ENCODE data around the gene CCT6A. TPM values are rescaled to one million over a fixed set of nuclear protein-coding genes. Genes with fewer than 3 reads are reported as not detected.
"Not testable (repeated sequence)": the region's sequence is repeated elsewhere in the genome, so short reads cannot be mapped to it uniquely, and the experiment has no call there.

CCT6A gene
- polyA plus RNA-seq, 3 donors, result 206 to 245 (median 233) TPM

DNA sequence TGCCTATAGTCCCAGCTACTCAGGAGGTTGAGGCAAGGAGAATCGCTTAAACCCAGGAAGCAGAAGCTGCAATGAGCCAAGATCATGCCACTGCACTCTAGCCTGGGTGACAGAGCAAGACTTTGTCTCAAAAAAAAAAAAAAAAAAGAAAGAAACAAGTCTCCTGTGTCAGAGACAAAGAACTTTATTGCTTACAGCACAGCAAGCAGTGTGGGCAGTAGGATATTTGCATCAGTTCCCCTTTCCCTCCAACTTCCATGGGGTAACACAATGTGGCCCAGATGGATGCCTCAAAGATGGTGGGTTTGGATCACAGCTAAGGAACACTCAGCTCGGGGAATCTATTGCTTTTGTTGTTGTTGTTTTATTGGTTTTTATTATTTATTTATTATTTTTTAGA lies 5.8 kb upstream of the CCT6A start:
- DNase-seq (ENCODE audit: extremely low read depth in 1 of 11, low read depth in 9 of 11, low spot score in 4 of 11), result not testable (repeated sequence)

DNA sequence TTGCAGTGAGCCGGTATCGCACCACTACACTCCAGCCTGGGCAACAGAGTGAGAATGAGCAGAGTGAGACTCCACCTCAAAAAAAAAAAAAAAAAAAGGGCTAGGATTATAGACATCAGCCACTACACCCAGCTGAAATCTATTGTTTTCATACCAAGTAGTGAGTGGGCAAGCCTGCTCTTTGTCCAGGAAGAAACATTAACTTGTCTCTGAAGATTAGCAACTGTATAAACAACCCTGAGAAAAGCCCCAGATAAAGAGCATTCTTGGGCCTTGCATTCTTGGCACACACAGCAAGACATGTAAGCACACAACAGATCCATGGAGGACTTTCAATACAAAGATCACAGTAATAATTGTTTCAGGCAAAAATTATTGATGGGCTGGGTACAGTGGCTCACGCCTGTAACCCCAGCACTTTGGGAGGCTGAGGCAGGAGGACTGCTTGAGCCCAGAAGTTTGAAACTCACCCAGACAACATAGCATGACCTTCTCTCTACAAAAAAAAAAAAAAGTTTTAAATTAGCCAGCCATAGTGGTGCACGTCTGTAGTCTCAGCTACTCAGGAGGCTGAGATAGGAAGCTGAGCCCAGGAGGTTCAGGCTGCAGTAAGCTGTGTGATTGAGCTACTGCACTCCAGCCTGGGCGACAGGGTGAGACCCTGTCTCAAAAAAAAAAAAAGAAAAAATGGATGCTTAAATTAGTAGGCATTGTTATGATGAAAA lies 4.7 kb upstream of the CCT6A start:
- peak in 1 of 11 donors; percentile 54 for DNase-seq (ENCODE audit: extremely low read depth in 1 of 11, low read depth in 9 of 11, low spot score in 4 of 11)

DNA sequence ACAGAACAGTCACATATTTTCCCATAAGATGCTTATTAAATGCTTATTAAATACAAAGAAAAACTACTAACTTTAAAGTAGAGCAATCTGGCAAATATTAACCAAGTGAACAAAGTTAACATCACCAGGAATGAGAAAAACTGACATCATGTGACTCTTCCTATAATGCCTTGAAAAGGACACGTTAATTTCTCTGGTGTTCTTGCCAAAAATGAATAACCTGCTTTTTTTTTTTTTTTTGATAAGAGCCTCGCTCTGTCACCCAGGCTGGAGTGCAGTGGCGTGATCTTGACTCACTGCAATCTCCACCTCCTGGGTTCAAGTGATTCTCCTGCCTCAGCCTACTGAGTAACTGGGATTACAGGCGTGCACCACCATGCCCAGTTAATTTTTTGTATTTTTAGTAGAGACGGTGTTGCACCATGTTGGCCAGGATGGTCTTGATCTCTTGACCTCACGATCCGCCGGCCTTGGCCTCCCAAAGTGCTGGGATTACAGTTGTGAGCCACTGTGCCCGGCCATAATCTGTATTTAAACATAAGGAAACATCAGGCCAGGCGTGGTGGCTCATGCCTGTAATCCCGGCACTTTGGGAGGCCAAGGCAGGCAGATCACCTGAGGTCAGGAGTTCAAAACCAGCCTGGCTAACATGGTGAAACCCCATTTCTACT lies 4.0 kb upstream of the CCT6A start:
- DNase-seq (ENCODE audit: extremely low read depth in 1 of 11, low read depth in 9 of 11, low spot score in 4 of 11), result not testable (repeated sequence)

DNA sequence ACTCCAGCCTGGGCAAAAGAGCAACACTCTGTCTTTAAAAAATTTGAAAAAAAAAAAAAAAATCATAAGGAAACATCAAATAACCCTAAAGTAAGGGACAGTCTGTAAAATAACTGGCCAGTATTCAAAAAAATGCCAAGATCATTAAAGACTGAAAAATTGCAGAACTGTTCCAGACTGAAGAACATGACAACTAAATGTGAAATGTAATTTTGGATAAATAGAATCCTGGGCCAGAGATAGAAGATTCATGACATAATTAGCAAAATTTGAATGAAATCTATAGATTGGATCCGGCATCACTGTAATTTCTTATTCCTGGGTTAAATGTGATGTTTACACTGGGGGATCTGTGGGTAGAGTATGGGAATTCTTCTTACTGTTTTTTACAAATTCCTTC lies 3.3 kb upstream of the CCT6A start:
- DNase-seq (ENCODE audit: extremely low read depth in 1 of 11, low read depth in 9 of 11, low spot score in 4 of 11), result no peak

DNA sequence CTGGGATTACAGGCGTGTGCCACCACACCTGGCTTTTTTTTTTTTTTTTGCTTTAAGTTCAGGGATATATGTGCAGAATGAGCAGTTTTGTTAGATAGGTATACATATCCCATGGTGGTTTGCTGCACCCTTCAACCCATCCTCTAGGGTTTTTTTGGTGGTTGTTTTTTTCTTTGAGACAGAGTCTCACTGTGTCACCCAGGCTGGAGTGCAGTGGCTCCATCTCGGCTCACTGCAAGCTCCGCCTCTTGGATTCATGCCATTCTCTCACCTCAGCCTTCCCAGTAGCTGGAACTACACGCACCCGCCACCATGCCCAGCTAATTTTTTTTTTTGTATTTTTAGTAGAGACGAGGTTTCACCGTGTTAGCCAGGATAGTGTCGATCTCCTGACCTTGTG lies 2.8 kb upstream of the CCT6A start:
- DNase-seq (ENCODE audit: extremely low read depth in 1 of 11, low read depth in 9 of 11, low spot score in 4 of 11), result not testable (repeated sequence)

DNA sequence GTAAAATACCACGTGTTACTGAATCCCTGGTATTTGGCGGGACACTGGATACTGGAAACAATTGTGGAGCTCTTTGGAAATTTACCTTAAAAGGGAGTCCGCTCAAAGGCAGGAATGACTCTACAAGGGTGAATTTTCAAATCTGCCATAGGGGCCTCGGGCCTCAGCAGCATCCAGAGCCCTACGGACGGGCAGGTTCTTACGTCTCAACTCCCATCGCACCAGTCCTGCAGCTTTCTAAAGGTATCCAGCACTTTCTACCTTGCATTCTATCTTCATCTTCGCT lies 569 bp upstream of the CCT6A start:
- no peak for DNase-seq (ENCODE audit: extremely low read depth in 1 of 11, low read depth in 9 of 11, low spot score in 4 of 11)

DNA sequence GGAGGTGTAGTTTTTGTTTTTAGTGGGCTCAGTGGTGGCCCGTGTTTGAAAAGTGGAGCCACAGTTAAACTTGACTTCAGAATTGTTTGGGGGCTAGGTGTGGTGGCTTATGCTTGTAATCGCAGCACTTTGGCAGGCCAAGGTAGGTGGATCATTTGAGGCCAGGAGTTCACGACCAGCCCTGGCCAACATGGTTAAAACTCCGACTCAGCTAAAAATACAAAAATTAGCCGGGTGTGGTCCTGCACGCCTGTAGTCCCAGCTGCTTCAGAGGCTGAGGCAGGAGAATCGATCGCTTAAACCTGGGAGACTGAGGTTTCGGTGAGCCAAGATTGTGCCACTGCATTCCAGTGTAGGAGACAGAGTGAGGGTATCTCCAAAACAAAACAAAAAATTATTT lies 1.8 kb downstream of the CCT6A start:
- DNase-seq (ENCODE audit: extremely low read depth in 1 of 11, low read depth in 9 of 11, low spot score in 4 of 11), result no peak

DNA sequence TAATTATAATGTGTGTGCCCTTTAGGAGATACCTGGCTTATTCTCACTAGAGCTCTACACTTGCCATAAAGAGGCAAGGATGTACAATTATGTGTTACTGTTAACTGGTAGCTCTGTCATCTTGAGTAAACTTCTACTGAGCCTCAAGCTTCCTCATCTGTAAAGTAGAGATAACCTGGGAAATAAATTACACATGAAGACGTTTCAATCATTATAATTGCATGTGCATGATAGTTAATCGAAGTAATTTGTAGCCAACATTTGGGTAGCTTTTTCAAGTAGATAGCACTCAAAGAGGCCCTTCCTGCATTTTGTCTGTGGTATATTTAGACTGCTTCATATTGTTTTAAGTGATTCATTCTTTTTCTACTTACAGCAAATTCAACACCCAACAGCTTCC lies 2.4 kb downstream of the CCT6A start:
- DNase-seq (ENCODE audit: extremely low read depth in 1 of 11, low read depth in 9 of 11, low spot score in 4 of 11), result no peak

DNA sequence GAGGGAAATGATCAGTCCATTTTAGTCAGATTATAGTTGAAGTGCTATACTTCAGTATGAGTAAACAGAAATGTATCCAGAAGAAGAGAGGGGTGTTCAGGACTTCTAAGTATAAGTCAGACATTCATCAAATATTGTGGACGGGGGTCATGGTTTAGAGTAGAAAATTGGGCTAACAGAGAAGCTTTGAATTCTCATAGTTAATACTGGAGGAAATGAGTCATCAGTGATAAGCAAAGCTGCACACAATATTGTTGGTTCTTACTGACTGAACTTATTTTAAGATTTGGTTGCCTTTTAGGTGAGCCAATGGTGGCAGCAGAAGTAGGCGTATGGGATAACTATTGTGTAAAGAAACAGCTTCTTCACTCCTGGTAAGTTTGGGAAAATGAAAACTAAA lies 10.8 kb downstream of the CCT6A start:
- DNase-seq (ENCODE audit: extremely low read depth in 1 of 11, low read depth in 9 of 11, low spot score in 4 of 11), result no peak

DNA sequence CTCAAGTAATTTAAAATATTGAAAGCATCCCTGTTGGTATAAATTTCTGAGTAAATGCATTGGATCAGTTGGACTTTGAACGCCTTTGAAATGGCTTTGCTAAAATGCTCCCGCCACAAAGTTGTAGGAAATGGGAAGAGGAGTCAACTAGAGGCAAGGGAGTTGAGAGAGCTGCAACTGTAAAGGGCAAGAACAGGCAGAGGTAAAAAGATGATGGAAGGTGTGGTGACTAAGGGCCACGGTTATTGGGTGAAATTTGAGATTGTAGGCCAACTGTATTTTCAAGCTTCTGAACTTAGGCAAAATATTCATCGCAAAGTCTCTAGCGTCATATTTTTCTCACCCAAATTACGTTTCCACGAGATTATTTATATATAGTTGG lies 11.9 kb downstream of the CCT6A start:
- no peak for DNase-seq (ENCODE audit: extremely low read depth in 1 of 11, low read depth in 9 of 11, low spot score in 4 of 11)

DNA sequence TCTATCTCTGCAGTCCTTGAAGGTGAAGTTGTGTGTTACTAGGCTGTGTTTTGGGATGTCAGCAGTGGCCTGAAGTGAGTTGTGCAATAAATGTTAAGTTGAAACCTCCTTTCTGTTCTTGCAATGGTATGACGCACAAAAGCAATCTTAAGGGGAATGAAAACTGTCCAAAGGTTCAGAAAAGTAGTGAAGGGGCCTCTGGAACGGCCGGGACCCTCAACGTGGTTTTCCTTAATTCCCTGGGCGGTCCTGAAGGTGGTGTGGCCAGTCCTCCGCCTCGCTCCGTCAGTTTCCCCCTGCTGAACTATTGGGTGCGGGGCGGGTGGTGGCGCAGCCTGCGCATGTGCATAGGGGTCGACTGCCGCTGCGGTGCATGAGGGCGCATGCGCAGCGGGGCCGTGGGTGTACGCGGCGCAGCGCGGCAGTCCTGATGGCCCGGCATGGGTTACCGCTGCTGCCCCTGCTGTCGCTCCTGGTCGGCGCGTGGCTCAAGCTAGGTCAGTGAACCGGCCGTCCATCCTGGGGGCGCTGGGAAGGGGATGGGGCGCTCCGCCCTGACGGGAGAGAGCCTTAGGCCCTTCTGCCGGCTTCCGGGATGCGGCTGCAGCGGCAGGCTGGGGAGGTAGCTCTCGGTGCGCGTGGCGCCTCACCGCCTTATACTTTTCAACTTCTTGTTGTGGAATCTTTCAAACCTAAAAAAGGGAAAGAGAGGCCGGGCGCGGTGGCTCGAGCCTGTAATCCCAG lies 12.5 kb downstream of the CCT6A start, which contains the start of gene SUMF2:
Gene SUMF2 (plus strand): TSS at position 405 of the 744 bp plus-strand sequence. CDS start 26 bp downstream, at position 431.
- DNase-seq (ENCODE audit: extremely low read depth in 1 of 11, low read depth in 9 of 11, low spot score in 4 of 11), result peak; percentile 80 to 91 (median 86)

DNA sequence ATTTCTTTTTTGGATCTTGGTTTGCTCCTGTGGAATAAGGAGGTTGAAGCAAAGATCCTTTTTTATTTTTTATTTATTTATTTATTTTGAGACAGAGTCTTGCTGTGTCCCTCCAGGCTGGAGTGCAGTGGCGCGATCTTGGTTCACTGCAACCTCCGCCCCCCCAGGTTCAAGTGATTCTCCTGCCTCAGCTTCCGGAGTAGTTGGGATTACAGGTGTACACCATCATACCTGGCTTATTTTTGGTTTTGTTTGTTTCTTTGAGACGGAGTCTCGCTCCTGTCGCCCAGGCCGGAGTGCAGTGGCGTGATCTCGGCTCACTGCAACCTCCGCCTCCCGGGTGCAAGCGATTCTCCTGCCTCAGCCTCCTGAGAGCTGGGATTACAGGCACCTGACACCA lies 14.8 kb downstream of the CCT6A start:
- DNase-seq (ENCODE audit: extremely low read depth in 1 of 11, low read depth in 9 of 11, low spot score in 4 of 11), result not testable (repeated sequence)

DNA sequence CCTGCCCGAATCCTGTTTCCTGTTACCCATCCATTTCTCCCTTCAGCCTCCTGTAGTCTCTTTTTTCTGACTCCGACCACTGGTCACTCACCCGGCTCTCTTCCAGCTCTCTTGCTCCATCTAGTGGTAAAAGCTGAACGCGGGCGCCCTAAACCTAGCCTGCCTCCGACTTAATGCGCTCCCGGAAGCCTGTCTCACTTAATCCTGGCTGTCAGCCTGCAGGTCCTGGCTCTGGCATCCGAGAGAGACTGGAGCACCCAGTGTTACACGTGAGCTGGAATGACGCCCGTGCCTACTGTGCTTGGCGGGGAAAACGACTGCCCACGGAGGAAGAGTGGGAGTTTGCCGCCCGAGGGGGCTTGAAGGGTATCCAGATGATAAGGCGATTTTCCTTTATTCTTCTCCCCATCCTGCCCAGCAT lies 22.8 kb downstream of the CCT6A start:
- peak in 9 of 11 donors; percentile 61 to 83 (median 73) for DNase-seq (ENCODE audit: extremely low read depth in 1 of 11, low read depth in 9 of 11, low spot score in 4 of 11)

DNA sequence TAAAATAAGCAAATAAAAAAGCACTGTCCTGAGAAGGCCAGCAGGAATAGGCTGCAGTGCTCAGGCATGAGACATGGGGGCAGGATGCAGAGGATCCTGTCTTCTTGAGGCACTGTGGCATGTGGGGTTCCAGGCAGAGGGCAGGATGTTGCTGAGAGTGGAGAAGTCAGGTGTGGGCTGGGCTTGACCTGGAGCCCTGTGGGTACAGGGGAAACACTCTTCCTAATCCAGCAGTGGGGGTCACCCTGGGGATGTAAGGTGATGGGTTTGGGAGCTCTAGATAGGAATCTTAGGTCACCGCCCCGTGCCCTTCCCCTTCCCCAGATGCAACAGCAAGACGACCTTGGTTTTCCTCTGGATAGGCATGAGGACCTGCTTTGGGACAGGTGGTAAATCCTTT lies 26.1 kb downstream of the CCT6A start:
- no peak for DNase-seq (ENCODE audit: extremely low read depth in 1 of 11, low read depth in 9 of 11, low spot score in 4 of 11)

DNA sequence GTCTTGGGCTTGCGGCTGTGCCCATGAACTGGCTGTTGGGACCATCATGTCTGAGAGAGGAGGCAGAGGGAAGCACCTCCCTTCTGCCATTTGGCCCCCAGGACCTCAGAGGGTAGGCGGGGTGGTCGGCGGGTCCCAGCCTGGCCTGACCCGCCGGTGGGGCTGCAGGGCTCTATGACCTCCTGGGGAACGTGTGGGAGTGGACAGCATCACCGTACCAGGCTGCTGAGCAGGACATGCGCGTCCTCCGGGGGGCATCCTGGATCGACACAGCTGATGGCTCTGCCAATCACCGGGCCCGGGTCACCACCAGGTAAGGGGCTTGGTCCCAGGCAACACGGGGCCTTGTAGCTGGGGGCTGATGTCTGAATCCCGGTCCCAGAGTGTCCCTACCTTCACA lies 26.6 kb downstream of the CCT6A start:
- DNase-seq (ENCODE audit: extremely low read depth in 1 of 11, low read depth in 9 of 11, low spot score in 4 of 11), result no peak

DNA sequence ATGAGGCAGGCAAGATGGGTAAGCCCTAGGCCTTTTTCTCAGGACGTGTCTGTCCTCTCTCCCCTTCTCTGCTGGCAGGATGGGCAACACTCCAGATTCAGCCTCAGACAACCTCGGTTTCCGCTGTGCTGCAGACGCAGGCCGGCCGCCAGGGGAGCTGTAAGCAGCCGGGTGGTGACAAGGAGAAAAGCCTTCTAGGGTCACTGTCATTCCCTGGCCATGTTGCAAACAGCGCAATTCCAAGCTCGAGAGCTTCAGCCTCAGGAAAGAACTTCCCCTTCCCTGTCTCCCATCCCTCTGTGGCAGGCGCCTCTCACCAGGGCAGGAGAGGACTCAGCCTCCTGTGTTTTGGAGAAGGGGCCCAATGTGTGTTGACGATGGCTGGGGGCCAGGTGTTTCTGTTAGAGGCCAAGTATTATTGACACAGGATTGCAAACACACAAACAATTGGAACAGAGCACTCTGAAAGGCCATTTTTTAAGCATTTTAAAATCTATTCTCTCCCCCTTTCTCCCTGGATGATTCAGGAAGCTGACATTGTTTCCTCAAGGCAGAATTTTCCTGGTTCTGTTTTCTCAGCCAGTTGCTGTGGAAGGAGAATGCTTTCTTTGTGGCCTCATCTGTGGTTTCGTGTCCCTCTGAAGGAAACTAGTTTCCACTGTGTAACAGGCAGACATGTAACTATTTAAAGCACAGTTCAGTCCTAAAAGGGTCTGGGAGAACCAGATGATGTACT lies 28.1 kb downstream of the CCT6A start:
- DNase-seq (ENCODE audit: extremely low read depth in 1 of 11, low read depth in 9 of 11, low spot score in 4 of 11), result no peak

DNA sequence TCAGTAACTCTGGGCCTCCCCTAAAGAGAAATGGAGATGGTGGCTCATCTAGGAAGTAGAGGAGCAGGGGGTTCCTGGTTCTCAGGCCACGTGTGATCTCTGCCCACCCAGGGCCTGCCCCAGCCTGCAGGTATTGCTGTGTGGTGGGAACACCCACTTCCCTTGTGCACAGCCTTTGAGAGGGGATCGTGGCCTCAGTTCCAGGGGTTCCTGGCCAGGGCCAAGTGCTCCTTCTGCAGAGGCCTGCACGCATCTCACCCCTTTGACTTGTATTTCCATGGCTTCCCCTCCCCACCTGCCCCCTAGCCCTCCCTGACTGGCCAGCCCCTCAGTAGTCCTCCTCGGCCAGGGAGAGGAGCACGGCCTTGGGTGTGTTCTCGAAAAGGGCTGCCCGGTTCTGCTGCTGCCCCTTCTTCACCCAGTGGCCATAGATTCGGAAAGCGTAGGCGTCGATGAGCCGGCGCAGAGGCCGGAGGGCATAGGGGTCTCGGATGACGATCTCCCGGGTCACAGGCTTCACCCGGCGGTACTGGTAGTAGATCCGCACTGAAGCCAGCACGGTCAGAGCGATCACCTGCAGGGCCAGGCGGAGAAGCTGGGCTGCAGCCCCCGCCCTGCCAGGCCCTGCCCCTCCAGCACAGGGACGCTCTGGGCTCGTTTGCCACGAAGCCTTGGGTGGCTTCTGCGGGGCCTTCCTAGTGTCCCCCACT lies 29.3 kb downstream of the CCT6A start:
- not testable (repeated sequence) for DNase-seq (ENCODE audit: extremely low read depth in 1 of 11, low read depth in 9 of 11, low spot score in 4 of 11)

DNA sequence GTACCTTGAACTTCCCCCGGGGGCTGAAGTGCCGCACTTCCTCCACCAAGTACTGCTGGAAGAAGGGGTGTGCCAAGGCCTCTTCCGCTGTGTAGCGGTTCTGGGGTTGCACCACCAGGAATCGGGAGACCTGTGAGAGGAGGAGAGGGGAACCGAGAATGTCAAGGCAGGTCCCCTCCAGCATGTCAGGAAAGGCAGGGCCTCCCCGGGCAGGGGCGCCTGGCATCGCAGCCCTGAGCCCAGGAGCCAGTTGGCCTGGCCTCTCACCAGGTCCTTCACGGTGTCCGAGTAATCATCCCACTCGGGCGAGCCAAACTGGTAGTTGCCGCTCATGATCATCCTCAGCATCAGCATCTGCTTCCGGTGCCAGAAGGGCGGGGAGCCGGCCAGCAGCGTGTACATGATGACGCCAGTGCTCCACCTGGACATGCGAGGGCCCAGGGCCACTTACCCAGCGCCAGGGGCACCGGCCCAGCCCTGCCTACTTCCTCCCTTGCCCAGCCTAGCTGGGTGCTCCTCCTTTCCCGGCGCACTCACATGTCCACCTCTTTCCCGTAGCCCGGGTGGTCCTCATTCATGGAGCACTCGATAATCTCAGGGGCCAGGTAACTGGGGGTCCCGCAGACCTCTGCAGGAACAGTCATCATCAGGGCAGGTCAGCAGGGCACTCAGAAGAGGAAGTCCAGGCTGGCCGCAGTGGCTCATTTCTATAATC lies 30.2 kb downstream of the CCT6A start:
- DNase-seq (ENCODE audit: extremely low read depth in 1 of 11, low read depth in 9 of 11, low spot score in 4 of 11), result no peak
